ENCODE data around the gene SPAG8. TPM values are rescaled to one million over a fixed set of nuclear protein-coding genes. Genes with fewer than 3 reads are reported as not detected.

The SPAG8 gene
- total RNA-seq, 3 donors from 2014 or later: 1.1 to 2.2 (median 1.3) TPM

- intact Hi-C loops (cut with DNase I; ENCODE audit: low total_unique reads): no loop called here
- no peak for DNase-seq (ENCODE audit: low spot score in 2 of 2)
- H3K27me3 ChIP-seq: no peaks in the 10 kb centered on the region
- TF ChIP-seq POLR2AphosphoS5 (IDR thresholded peaks at IDR 0.05) (no peak), POLR2A (IDR thresholded peaks at IDR 0.05) (no peak)
- TF ChIP-seq, protein P1, sequence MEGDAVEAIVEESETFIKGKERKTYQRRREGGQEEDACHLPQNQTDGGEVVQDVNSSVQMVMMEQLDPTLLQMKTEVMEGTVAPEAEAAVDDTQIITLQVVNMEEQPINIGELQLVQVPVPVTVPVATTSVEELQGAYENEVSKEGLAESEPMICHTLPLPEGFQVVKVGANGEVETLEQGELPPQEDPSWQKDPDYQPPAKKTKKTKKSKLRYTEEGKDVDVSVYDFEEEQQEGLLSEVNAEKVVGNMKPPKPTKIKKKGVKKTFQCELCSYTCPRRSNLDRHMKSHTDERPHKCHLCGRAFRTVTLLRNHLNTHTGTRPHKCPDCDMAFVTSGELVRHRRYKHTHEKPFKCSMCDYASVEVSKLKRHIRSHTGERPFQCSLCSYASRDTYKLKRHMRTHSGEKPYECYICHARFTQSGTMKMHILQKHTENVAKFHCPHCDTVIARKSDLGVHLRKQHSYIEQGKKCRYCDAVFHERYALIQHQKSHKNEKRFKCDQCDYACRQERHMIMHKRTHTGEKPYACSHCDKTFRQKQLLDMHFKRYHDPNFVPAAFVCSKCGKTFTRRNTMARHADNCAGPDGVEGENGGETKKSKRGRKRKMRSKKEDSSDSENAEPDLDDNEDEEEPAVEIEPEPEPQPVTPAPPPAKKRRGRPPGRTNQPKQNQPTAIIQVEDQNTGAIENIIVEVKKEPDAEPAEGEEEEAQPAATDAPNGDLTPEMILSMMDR (IDR thresholded peaks at IDR 0.05): no peak
- H3K27ac ChIP-seq: no peak overlapping the region
- H3K4me1 ChIP-seq: peaks cover 5 to 7% of the 10 kb centered on the region in 2 donors
- H3K36me3 ChIP-seq: no peaks in the 10 kb centered on the region
- H3K9me3 ChIP-seq: no peaks in the 10 kb centered on the region
- H3K4me3 ChIP-seq: no peak overlapping the region
Measured at GRCh38 chr9:35842795-35843194, 30.7 kb upstream of the SPAG8 start.

- H3K27me3 ChIP-seq: no peaks in the 10 kb centered on the region
- H3K27ac ChIP-seq: no peak overlapping the region
- no peaks in the 10 kb centered on the region for H3K9me3 ChIP-seq
- intact Hi-C loops (cut with DNase I; ENCODE audit: low total_unique reads): no loop called here
- H3K4me3 ChIP-seq: no peak overlapping the region
- DNase-seq (ENCODE audit: low spot score in 2 of 2): no peak
- TF ChIP-seq POLR2A (IDR thresholded peaks at IDR 0.05) (no peak), POLR2AphosphoS5 (IDR thresholded peaks at IDR 0.05) (no peak)
- TF ChIP-seq, protein P1 (IDR thresholded peaks at IDR 0.05): no peak
- H3K36me3 ChIP-seq: no peaks in the 10 kb centered on the region
- peaks cover 5 to 7% of the 10 kb centered on the region in 2 donors for H3K4me1 ChIP-seq
Measured at GRCh38 chr9:35842020-35842745, 30.1 kb upstream of the SPAG8 start.

GRCh38 chr9:35841645-35841900 lies 29.5 kb upstream of the SPAG8 start:
- no peak for DNase-seq (ENCODE audit: low spot score in 2 of 2)
- no peak overlapping the region for H3K4me3 ChIP-seq
- intact Hi-C loops (cut with DNase I; ENCODE audit: low total_unique reads): no loop called here
- H3K4me1 ChIP-seq: peaks cover 5 to 7% of the 10 kb centered on the region in 2 donors
- H3K27me3 ChIP-seq: no peaks in the 10 kb centered on the region
- H3K36me3 ChIP-seq: no peaks in the 10 kb centered on the region
- no peak for TF ChIP-seq POLR2AphosphoS5 (IDR thresholded peaks at IDR 0.05)
- no peak for TF ChIP-seq POLR2A (IDR thresholded peaks at IDR 0.05)
- TF ChIP-seq, protein P1 (IDR thresholded peaks at IDR 0.05): no peak
- H3K27ac ChIP-seq: no peak overlapping the region
- H3K9me3 ChIP-seq: no peaks in the 10 kb centered on the region

- intact Hi-C loops (cut with DNase I; ENCODE audit: low total_unique reads): no loop called here
- TF ChIP-seq POLR2A (IDR thresholded peaks at IDR 0.05) (no peak), POLR2AphosphoS5 (IDR thresholded peaks at IDR 0.05) (no peak)
- TF ChIP-seq, protein P1 (IDR thresholded peaks at IDR 0.05): no peak
Measured at GRCh38 chr9:35840881-35841644, 29.0 kb upstream of the SPAG8 start.

GRCh38 chr9:35839926-35840325 lies 27.9 kb upstream of the SPAG8 start:
- Histone ChIP-seq H3K36me3 (no peaks in the 10 kb centered on the region), H3K4me3 (no peak overlapping the region), H3K27me3 (no peaks in the 10 kb centered on the region), H3K9me3 (no peaks in the 10 kb centered on the region), H3K4me1 (peaks cover 3 to 7% of the 10 kb centered on the region in 2 donors), H3K27ac (no peak overlapping the region)
- intact Hi-C loops (cut with DNase I; ENCODE audit: low total_unique reads): loop anchor here (10.0 kb wide), 1 partner anchor 1895 kb away; no protein-coding TSS in a partner anchor
- TF ChIP-seq POLR2AphosphoS5 (IDR thresholded peaks at IDR 0.05) (no peak), POLR2A (IDR thresholded peaks at IDR 0.05) (no peak)
- TF ChIP-seq, protein P1 (IDR thresholded peaks at IDR 0.05): no peak
- DNase-seq (ENCODE audit: low spot score in 2 of 2): no peak

More at GRCh38 chr9:35840881-35841644, 29.0 kb upstream of the SPAG8 start:
- peaks cover 5 to 7% of the 10 kb centered on the region in 2 donors for H3K4me1 ChIP-seq
- H3K9me3 ChIP-seq: no peaks in the 10 kb centered on the region
- H3K27ac ChIP-seq: no peak overlapping the region
- H3K36me3 ChIP-seq: no peaks in the 10 kb centered on the region
- no peak overlapping the region for H3K4me3 ChIP-seq
- no peak for DNase-seq (ENCODE audit: low spot score in 2 of 2)
- H3K27me3 ChIP-seq: no peaks in the 10 kb centered on the region

Measured in breast epithelium (tissue), 4 donors.